Germinal center (tissue), 1 donor: Measurements from ENCODE around the gene DR1.
"Not testable (repeated sequence)": the region's sequence is repeated elsewhere in the genome, so short reads cannot be mapped to it uniquely, and the experiment has no call there.

Experiments used
- DNase-seq: peaks from one replicate; pipeline ENCODE4 v3.0.0; 2012; ENCODE audit warnings: mixed read lengths, low spot score

DR1 gene

GRCh38 chr1:93386268-93386667 is 40.6 kb downstream of the DR1 start:
- DNase-seq = not testable (repeated sequence)

GRCh38 chr1:93394514-93394913 is 48.8 kb downstream of the DR1 start:
- no peak for DNase-seq

- no peak for DNase-seq
Observed at GRCh38 chr1:93395195-93395594, 49.5 kb downstream of the DR1 start.

GRCh38 chr1:93399781-93400180 is 54.1 kb downstream of the DR1 start:
- no peak for DNase-seq

- no peak for DNase-seq
Observed at GRCh38 chr1:93408203-93408602, 62.5 kb downstream of the DR1 start.

- no peak for DNase-seq
Observed at GRCh38 chr1:93411000-93411399, 65.3 kb downstream of the DR1 start.

- no peak for DNase-seq
Observed at GRCh38 chr1:93414749-93415148, 69.0 kb downstream of the DR1 start.

- no peak for DNase-seq
Observed at GRCh38 chr1:93415296-93415695, 69.6 kb downstream of the DR1 start.

GRCh38 chr1:93416183-93416582 is 70.5 kb downstream of the DR1 start:
- DNase-seq = no peak
